Measurements from ENCODE around the gene TOP1.

DNA sequence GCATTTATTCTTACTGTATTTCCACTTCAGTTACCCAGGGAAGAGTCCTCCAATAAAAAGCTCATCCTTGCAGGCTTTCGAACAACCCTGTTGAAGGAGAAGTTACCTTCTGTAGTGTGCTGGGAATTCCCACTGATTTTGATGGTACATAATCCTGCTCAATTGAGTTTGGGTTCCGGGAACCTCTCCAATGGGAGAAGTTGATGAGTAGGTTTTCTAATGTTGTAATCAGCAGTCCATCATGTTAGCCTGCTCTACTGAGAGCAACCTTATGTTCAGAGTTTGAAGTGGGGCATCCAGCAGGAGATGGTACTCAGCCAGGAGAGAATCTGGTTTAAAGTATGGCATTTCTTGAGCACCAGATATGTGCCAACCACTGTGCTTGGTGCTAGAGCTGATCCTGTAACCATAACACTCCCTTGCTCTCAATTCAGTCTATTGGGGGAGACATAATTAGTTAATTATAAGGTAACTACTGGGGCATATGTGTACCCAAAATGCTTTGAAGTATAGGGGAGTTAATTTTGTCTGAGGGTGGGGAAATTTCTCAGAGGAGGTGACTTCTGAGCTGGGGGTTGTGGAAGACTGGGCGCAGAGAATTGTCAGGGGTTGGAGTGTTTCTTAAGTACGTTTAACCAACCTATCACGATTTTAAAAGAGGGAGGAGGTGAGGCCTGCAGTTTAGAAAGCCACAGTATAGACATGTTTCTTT is 2.1 kb downstream of the TOP1 start:
- TF ChIP-seq CTCF (IDR thresholded peaks at IDR 0.05; ENCODE audit: low read length): no peak
- no peak for TF ChIP-seq EZH2 (optimal IDR thresholded peaks at IDR 0.05; ENCODE audit: low read depth, low read length)
- no peak for TF ChIP-seq EZH2phosphoT487 (IDR thresholded peaks at IDR 0.05; ENCODE audit: low read length)
